ENCODE results near the gene TFF2. TPM values are rescaled to one million over a fixed set of nuclear protein-coding genes. Genes with fewer than 3 reads are reported as not detected.

The TFF2 gene
- total and polyA plus RNA-seq, 2 of the 4 experiments (the other 2 are of a cell fraction), result not detected

DNA sequence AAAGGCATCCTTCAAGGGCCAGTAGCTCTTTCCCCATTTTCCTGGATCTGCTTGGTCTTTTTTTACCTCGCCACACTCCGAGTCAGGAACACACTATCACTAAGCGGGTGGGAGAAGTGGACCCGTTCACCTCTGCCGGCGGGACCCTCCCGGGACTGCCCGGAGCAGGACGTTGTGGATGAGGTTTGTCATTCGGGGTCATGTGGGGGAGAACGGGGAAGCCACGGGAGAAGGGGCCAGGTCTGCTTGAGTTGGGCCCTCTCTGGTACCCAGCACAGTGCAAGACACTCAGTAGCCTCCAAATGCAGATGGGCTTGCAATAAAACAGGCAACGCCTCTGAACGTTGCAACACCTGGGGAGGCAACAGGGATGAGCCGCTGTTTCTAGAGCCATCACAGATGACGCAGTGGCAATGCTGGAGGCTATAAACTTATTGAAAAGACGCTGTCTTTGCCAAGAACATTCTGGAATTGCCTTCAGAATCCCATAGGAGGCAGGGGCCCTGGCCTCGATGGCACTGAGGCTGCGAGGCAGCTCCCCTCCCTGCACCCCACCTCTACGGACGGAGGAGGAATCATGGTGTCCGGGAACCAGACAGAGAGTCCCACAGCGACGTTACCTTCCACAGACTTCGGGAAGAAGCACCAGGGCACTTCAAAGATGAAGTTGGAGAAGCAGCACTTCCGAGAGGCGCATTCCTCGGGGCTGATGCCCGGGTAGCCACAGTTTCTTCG, 3.8 kb downstream of the TFF2 start:
- intact Hi-C loops (cut with micrococcal nuclease) (no loop called here), in situ Hi-C loops (cut with MboI; ENCODE audit: low sequenced_read_pairs) (no loop called here), dilution Hi-C loops (cut with HindIII; ENCODE audit: low sequenced_read_pairs, unreplicated experiment) (no loop called here)
- no peak overlapping the region for H3K23ac ChIP-seq (ENCODE audit: low read depth, low read length)
- no peak overlapping the region for H4K91ac ChIP-seq (ENCODE audit: insufficient read depth, low read depth, low read length)
- H3K4ac ChIP-seq (ENCODE audit: low read depth, low read length), result no peak overlapping the region
- no TSS peak for BruUV-seq (replicated peaks)
- H4K20me1 ChIP-seq (ENCODE audit: insufficient read depth, low read length), result no peaks in the 10 kb centered on the region
- no peak overlapping the region for H2BK15ac ChIP-seq (ENCODE audit: low read depth, low read length)
- no peak overlapping the region for H2AFZ ChIP-seq (replicated peaks; ENCODE audit: low read length, poor library complexity)
- no peaks in the 10 kb centered on the region for H3K4me1 ChIP-seq (ENCODE audit: control insufficient read depth, insufficient read depth, low read length)
- no peak overlapping the region for H4K8ac ChIP-seq (ENCODE audit: low read depth in 2 of 2, low read length in 2 of 2)
- no peak for ATAC-seq (ENCODE audit: low read depth)
- ChIA-PET POLR2A (ENCODE audit: unreplicated experiment) (no interaction called here), CTCF (interaction anchor here (0.8 kb wide), 1 partner anchor 11 kb away, joined by 3 read pairs; no protein-coding TSS in a partner anchor)
- H2BK120ac ChIP-seq (ENCODE audit: low read depth, low read length), result no peak overlapping the region
- H2AK9ac ChIP-seq (replicated peaks; ENCODE audit: low read depth, low read length, poor library complexity), result no peak overlapping the region
- 69% methylated on average over 9 of the region's 30 CpGs; no CpG with 5 or more reads in 1 of the 2 experiments for WGBS, 2 experiments (ENCODE audit: extremely low coverage in 2 of 2, insufficient read length in 1 of 2)
- H3K9me1 ChIP-seq (ENCODE audit: insufficient read depth, low read length), result no peaks in the 10 kb centered on the region; the same call in 1 of the 2 replicates
- no peaks in the 10 kb centered on the region for H3K36me3 ChIP-seq (ENCODE audit: control insufficient read depth, insufficient read depth, low read length)
- peaks cover 17% of the 10 kb centered on the region for H3K27me3 ChIP-seq (ENCODE audit: control insufficient read depth, insufficient read depth, low read length)
- H3K56ac ChIP-seq (ENCODE audit: extremely low read depth, insufficient read depth, low read length), result no peak overlapping the region
- H3K9ac ChIP-seq (ENCODE audit: low read depth, low read length), result no peak overlapping the region
- no peak overlapping the region for H3K14ac ChIP-seq (replicated peaks; ENCODE audit: low read depth, low read length)
- H3K27ac ChIP-seq (ENCODE audit: insufficient read depth, low read length), result no peak overlapping the region
- H3K4me2 ChIP-seq (ENCODE audit: low read depth, low read length), result no peak overlapping the region
- H3K9me3 ChIP-seq (ENCODE audit: control insufficient read depth, insufficient read depth, low read length), result no peaks in the 10 kb centered on the region
- no peak overlapping the region for H2AK5ac ChIP-seq (ENCODE audit: low read depth, low read length)
- H2BK20ac ChIP-seq (ENCODE audit: low read depth, low read length), result no peak overlapping the region
- H2BK5ac ChIP-seq (ENCODE audit: low read depth, low read length, poor library complexity, severe bottlenecking), result no peak overlapping the region
- H3K4me3 ChIP-seq (ENCODE audit: insufficient read depth, low read depth, low read length), result no peak overlapping the region
- no peak overlapping the region for H3K18ac ChIP-seq (ENCODE audit: low read depth, low read length)
- DNase-seq, result no peak
- no peak for TF ChIP-seq MAZ (IDR thresholded peaks at IDR 0.05; ENCODE audit: borderline replicate concordance, low read depth, low read length)
- TF ChIP-seq CHD1 (IDR thresholded peaks at IDR 0.05; ENCODE audit: low read depth, low read length), result no peak
- no peaks in the 10 kb centered on the region for H3K79me1 ChIP-seq (ENCODE audit: low read depth in 1 of 2, low read length in 2 of 2)
- no peak overlapping the region for H4K5ac ChIP-seq (ENCODE audit: low read depth, low read length)
